B cell (primary cell): Measurements from ENCODE around the gene IL22RA2.

ENCODE experiments used
- CTCF ChIP-seq: fragments of 200-600 bp; IDR thresholded peaks from one replicate; pipeline ENCODE4 v1.8.0; 2022; ENCODE audit warnings: antibody characterized with exemption, mild to moderate bottlenecking
- EZH2 ChIP-seq: IDR thresholded peaks from 2 replicates; pipeline ENCODE4 v1.6.1; 2012; ENCODE audit warnings: borderline replicate concordance, low read depth, mild to moderate bottlenecking, moderate library complexity, low read length; ENCODE audit not compliant: insufficient read depth, poor library complexity, severe bottlenecking

- no peak for TF ChIP-seq CTCF
- TF ChIP-seq EZH2: no peak
Observed at GRCh38 chr6:137176729-137177128, 3.3 kb upstream of the IL22RA2 start.
